M059J (cell line): ENCODE data around the gene USP36. TPM values are rescaled to one million over a fixed set of nuclear protein-coding genes. Genes with fewer than 3 reads are reported as not detected.

Experiments used
- total RNA-seq: library from RNA; depleted of rRNA; stranded (reverse); fragments of >200 nt; shearing (Covaris generic); gene quantifications from 2 replicates; pipeline ENCODE4 v1.2.3, GENCODE V29; 2014; rRNA removed

The USP36 gene
- total RNA-seq, 1 experiment from 2014 or later = 18.4 TPM

Other genes with a start within 250 kb of the USP36 start
- gene CYTH1, start 58.5 kb downstream of the USP36 start, total RNA-seq = 5.9 and 13.8 TPM in 2 replicates
- 0.12 and 1.6 TPM in 2 replicates for gene CEP295NL, start 62.4 kb upstream of the USP36 start, total RNA-seq
- 213 and 289 TPM in 2 replicates for gene TIMP2, start 84.6 kb upstream of the USP36 start, total RNA-seq
- 787 and 1,162 TPM in 2 replicates for gene LGALS3BP, start 139.1 kb upstream of the USP36 start, total RNA-seq
- 70.5 and 85.3 TPM in 2 replicates for gene CANT1, start 168.9 kb upstream of the USP36 start, total RNA-seq
- gene C1QTNF1, start 183.4 kb upstream of the USP36 start, total RNA-seq = 4.5 and 7.0 TPM in 2 replicates
- 1.4 and 5.0 TPM in 2 replicates for gene ENGASE, start 234.0 kb upstream of the USP36 start, total RNA-seq